ENCODE measurements around the gene PITPNC1. TPM values are rescaled to one million over a fixed set of nuclear protein-coding genes. Genes with fewer than 3 reads are reported as not detected.

PITPNC1 gene
- total RNA-seq, 4 donors from 2014 or later: 4.1 to 45.1 (median 8.7) TPM

DNA sequence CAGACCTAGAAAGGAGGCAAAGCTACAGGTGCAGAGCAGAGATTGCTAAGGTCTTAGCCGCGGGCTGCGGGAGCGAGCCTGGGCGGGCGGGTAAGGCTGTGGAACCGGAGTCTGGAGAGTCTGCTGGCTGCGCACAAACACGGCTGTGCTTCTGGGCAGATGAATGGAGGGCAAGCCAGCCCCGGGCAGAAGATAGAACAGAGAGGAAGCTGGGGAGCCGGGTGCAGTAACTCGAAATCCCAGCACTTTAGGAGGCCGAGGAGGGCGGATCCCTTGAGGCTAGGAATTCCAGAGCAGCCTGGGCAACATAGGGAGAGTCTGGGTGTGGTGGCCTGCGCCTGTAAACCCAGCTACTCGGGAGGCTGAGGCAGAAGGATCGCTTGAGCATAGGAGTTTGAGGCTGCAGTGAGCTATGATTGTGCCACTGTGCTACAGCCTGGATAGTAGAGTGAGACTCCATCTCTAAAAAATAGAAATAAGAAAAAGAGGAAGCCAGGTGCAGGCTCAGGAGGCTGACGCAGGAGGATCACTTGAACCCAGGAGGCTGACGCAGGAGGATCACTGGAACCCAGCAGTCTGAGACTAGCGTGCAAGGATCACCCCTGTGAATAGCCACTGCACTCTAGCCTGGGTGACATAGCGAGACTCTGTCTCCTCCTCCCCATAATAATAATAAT, 56.3 kb downstream of the PITPNC1 start:
- no peaks in the 10 kb centered on the region for H3K4me1 ChIP-seq
- intact Hi-C loops (cut with DNase I; ENCODE audit: low total_unique reads): no loop called here
- no peaks in the 10 kb centered on the region for H3K36me3 ChIP-seq
- no peaks in the 10 kb centered on the region for H3K9me3 ChIP-seq
- H3K27me3 ChIP-seq: no peaks in the 10 kb centered on the region
- TF ChIP-seq, protein P1, sequence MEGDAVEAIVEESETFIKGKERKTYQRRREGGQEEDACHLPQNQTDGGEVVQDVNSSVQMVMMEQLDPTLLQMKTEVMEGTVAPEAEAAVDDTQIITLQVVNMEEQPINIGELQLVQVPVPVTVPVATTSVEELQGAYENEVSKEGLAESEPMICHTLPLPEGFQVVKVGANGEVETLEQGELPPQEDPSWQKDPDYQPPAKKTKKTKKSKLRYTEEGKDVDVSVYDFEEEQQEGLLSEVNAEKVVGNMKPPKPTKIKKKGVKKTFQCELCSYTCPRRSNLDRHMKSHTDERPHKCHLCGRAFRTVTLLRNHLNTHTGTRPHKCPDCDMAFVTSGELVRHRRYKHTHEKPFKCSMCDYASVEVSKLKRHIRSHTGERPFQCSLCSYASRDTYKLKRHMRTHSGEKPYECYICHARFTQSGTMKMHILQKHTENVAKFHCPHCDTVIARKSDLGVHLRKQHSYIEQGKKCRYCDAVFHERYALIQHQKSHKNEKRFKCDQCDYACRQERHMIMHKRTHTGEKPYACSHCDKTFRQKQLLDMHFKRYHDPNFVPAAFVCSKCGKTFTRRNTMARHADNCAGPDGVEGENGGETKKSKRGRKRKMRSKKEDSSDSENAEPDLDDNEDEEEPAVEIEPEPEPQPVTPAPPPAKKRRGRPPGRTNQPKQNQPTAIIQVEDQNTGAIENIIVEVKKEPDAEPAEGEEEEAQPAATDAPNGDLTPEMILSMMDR (IDR thresholded peaks at IDR 0.05): no peak
- no peak for TF ChIP-seq POLR2A (IDR thresholded peaks at IDR 0.05)
- peak overlapping the region in 1 of 2 donors; percentile 49 for H3K27ac ChIP-seq
- H3K4me3 ChIP-seq: no peak overlapping the region
- DNase-seq: no peak

DNA sequence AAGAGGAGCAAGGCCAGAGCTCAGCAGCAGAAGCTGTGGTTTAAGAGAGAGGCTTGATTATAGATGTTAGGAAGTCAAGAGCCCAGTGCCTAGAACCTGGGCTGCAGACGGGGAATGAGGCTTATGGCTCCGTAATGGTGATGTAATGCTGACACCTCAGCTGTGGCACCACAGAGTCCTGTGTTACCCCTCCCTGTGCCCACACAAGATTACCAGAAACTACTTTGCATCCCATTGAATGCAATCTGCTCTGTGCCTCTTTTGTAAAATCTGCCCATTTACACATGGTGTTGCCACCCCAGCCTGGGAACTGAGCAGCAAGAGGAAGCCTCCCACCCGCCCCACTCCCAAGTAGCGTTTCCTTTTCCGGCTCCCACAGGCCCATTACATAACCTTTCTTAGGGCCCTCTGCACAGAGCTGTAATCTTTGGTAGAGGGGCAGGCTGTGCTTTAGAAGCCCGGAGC, 57.0 kb downstream of the PITPNC1 start:
- H3K27ac ChIP-seq: peak overlapping the region in 1 of 2 donors; percentile 49

DNA sequence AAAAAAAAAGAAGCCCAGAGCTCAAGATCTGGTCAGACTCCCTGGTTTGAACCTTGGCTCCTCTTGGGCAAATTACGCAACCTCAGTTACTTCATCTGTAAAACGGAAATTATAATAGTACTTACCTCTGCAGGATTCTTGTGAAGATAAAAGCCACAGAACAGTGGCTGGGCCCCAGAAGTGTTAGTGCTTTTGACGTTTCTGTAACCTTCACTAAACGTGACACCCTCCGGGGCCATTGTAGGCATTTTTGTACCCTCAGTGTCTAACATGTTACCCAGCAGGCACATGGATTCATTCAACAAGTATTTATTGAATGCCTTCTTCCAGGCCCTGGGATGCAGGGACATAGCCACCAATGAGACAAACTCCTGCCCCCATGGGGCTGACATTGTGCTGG, 58.0 kb downstream of the PITPNC1 start:
- intact Hi-C loops (cut with DNase I; ENCODE audit: low total_unique reads): no loop called here
- no peak overlapping the region for H3K27ac ChIP-seq
- H3K4me3 ChIP-seq: no peak overlapping the region

More for the DNA sequence above, 57.0 kb downstream of the PITPNC1 start:
- no peak for DNase-seq
- H3K9me3 ChIP-seq: no peaks in the 10 kb centered on the region
- intact Hi-C loops (cut with DNase I; ENCODE audit: low total_unique reads): no loop called here
- H3K4me1 ChIP-seq: no peaks in the 10 kb centered on the region
- no peaks in the 10 kb centered on the region for H3K36me3 ChIP-seq
- H3K4me3 ChIP-seq: no peak overlapping the region
- H3K27me3 ChIP-seq: no peaks in the 10 kb centered on the region
- TF ChIP-seq, protein P1 (IDR thresholded peaks at IDR 0.05): no peak
- TF ChIP-seq POLR2A (IDR thresholded peaks at IDR 0.05): no peak

DNA sequence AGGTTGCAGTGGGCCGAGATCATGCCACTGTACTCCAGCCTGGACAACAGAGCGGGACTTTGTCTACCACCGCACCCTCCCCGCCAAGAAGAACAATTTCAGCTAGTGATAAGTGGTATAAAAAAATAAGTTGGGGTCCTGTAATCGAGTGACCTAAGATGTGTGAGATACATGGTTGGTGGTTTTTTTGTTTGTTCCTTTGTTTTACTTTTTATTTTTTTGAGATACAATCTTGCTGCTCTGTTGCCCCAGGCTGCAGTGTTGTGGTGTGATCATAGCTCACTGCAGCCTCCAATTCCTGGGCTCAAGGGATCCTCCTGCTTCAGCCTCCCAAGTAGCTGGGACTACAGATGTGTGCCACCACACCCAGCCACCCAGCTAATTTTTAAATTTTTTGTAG, 58.7 kb downstream of the PITPNC1 start:
- no peaks in the 10 kb centered on the region for H3K27me3 ChIP-seq
- TF ChIP-seq, protein P1 (IDR thresholded peaks at IDR 0.05): no peak
- no peak for TF ChIP-seq POLR2A (IDR thresholded peaks at IDR 0.05)
- intact Hi-C loops (cut with DNase I; ENCODE audit: low total_unique reads): no loop called here
- no peak overlapping the region for H3K27ac ChIP-seq
- no peak overlapping the region for H3K4me3 ChIP-seq
- H3K36me3 ChIP-seq: no peaks in the 10 kb centered on the region
- H3K9me3 ChIP-seq: no peaks in the 10 kb centered on the region
- no peak for DNase-seq
- H3K4me1 ChIP-seq: no peaks in the 10 kb centered on the region

More for the DNA sequence above, 58.0 kb downstream of the PITPNC1 start:
- Histone ChIP-seq H3K36me3 (no peaks in the 10 kb centered on the region), H3K27me3 (no peaks in the 10 kb centered on the region), H3K9me3 (no peaks in the 10 kb centered on the region), H3K4me1 (no peaks in the 10 kb centered on the region)
- no peak for DNase-seq
- TF ChIP-seq, protein P1 (IDR thresholded peaks at IDR 0.05): no peak
- TF ChIP-seq POLR2A (IDR thresholded peaks at IDR 0.05): no peak

DNA sequence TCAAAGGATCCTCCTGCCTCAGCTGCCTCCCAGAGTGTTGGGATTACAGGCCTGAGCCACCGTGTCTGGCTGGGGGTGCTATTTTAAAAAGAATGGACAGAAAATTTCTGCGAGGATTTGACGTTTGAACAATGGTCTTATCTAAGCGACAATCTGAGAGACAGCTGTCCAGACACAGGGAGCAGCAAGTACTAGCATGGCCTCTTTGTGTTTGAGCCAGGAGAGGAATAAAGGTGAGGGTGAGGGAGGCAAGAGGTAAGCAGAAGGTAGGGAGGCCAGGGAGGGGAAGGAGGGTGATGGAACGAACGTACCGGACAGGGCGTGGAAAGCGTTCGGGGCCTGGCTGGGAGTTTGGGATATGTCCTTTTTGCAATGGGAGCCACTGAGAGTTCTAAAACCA, 59.2 kb downstream of the PITPNC1 start:
- DNase-seq: no peak
- Histone ChIP-seq H3K27me3 (no peaks in the 10 kb centered on the region), H3K4me3 (no peak overlapping the region), H3K9me3 (no peaks in the 10 kb centered on the region), H3K27ac (no peak overlapping the region), H3K36me3 (no peaks in the 10 kb centered on the region), H3K4me1 (no peaks in the 10 kb centered on the region)
- intact Hi-C loops (cut with DNase I; ENCODE audit: low total_unique reads): no loop called here
- TF ChIP-seq, protein P1 (IDR thresholded peaks at IDR 0.05): no peak
- TF ChIP-seq POLR2A (IDR thresholded peaks at IDR 0.05): no peak

Data from uterus (tissue), 4 donors.